ENCODE results near the gene SPTBN5.

DNA sequence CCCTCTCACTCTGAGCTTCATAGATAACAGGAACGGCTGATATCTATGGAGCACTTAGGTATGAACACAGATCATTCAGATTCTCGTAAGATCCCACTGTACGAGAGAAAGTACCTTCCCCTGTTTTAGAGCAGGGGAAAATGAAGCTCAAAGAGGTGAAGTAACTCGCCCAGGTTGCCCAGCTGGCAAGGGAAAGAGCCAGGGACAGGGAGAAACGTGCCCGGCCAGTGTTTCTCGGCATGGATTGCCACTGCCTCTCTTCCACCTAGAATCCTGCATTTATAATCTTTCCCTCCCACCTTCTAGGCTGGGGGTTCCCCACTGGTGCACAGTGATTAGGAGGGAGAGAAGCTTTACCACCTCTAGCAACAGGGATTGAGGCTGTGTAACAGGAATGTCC lies 39.5 kb upstream of the SPTBN5 start:
- TF ChIP-seq EZH2 (IDR thresholded peaks at IDR 0.05) (no peak), POLR2AphosphoS5 (IDR thresholded peaks at IDR 0.05; ENCODE audit: borderline replicate concordance, low read depth, low read length) (no peak), FOXP2 (optimal IDR thresholded peaks at IDR 0.05; ENCODE audit: control extremely low read depth, extremely low read length, insufficient read depth) (no peak)
